GM12878 (cell line): ENCODE results near the gene BEST4. TPM values are rescaled to one million over a fixed set of nuclear protein-coding genes. Genes with fewer than 3 reads are reported as not detected.
A peak's percentile ranks its signal among the peaks of the same experiment; 100 is the strongest.

Experiments
- CHD1 ChIP-seq: IDR thresholded peaks from 2 replicates; pipeline ENCODE4 v1.6.1; 2012; ENCODE audit warnings: low read depth, low read length, improper control_type of control experiment
- DPF2 ChIP-seq: fragments of 450-650 bp; IDR thresholded peaks from 2 replicates; pipeline ENCODE4 v1.6.1; 2017; ENCODE audit warnings: mild to moderate bottlenecking
- E2F4 ChIP-seq: IDR thresholded peaks from 2 replicates; pipeline ENCODE4 v1.6.1; 2012; ENCODE audit warnings: low read depth, low read length, improper control_type of control experiment
- EGR1 ChIP-seq, 2 experiments: IDR thresholded peaks; 1 replicate in 1 of 2; 2 replicates in 1 of 2; pipeline ENCODE4 v1.6.1; 2011 to 2012; ENCODE audit warnings: low read depth in 2 of 2, low read length in 2 of 2, borderline replicate concordance in 1 of 2, mild to moderate bottlenecking in 1 of 2, moderate library complexity in 1 of 2
- ETV6 ChIP-seq, 2 experiments: fragments of 450-650 bp in 1 of 2; IDR thresholded peaks in 1 of 2; conservative IDR thresholded peaks in 1 of 2; 2 replicates each; pipeline ENCODE4 v1.6.1; 2014; ENCODE audit warnings: antibody characterized with exemption in 1 of 2, borderline replicate concordance in 1 of 2, low read depth in 1 of 2, mild to moderate bottlenecking in 1 of 2, moderate library complexity in 1 of 2
- FOS ChIP-seq: IDR thresholded peaks from 3 replicates; pipeline ENCODE4 v1.6.1; 2011; ENCODE audit warnings: borderline replicate concordance; ENCODE audit not compliant: insufficient read length; ENCODE audit errors: extremely low read depth
- IKZF2 ChIP-seq, 2 experiments: fragments of 450-650 bp; IDR thresholded peaks; 2 replicates each; pipeline ENCODE4 v1.6.1; 2017; ENCODE audit warnings: mild to moderate bottlenecking in 2 of 2, moderate library complexity in 2 of 2
- KDM1A ChIP-seq: fragments of 200-600 bp; sonication (generic); IDR thresholded peaks from 2 replicates; pipeline ENCODE4 v1.6.1; 2016; ENCODE audit warnings: borderline replicate concordance
- LARP7 ChIP-seq: fragments of 450-650 bp; IDR thresholded peaks from 2 replicates; pipeline ENCODE4 v1.6.1; 2017; ENCODE audit warnings: mild to moderate bottlenecking
- MAX ChIP-seq: IDR thresholded peaks from 2 replicates; pipeline ENCODE4 v1.6.1; 2012; ENCODE audit warnings: low read depth, low read length, improper control_type of control experiment
- NR2C1 ChIP-seq: fragments of 450-650 bp; IDR thresholded peaks from 2 replicates; pipeline ENCODE4 v1.6.1; 2017; ENCODE audit warnings: antibody characterized with exemption, mild to moderate bottlenecking, moderate library complexity
- PAX5 ChIP-seq: IDR thresholded peaks from 2 replicates; pipeline ENCODE4 v1.6.1; 2011; ENCODE audit warnings: low read depth, low read length, borderline replicate concordance
- PBX3 ChIP-seq: IDR thresholded peaks from 2 replicates; pipeline ENCODE4 v1.6.1; 2011; ENCODE audit warnings: mild to moderate bottlenecking, low read depth, low read length, moderate library complexity; ENCODE audit not compliant: insufficient replicate concordance
- POLR2AphosphoS5 ChIP-seq: IDR thresholded peaks from 2 replicates; pipeline ENCODE4 v1.6.1; 2011; ENCODE audit warnings: mild to moderate bottlenecking, low read length, inconsistent platforms
- POU2F2 ChIP-seq: IDR thresholded peaks from 3 replicates; pipeline ENCODE4 v1.6.1; 2011; ENCODE audit warnings: low read depth, mild to moderate bottlenecking, low read length, borderline replicate concordance
- RBBP5 ChIP-seq: fragments of 200-600 bp; sonication (generic); conservative IDR thresholded peaks from 2 replicates; pipeline ENCODE4 v1.6.1; 2016
- SKIL ChIP-seq: fragments of 450-650 bp; IDR thresholded peaks from 2 replicates; pipeline ENCODE4 v1.6.1; 2017; ENCODE audit warnings: mild to moderate bottlenecking, low read depth, inconsistent platforms; ENCODE audit not compliant: poor library complexity, severe bottlenecking
- SMAD1 ChIP-seq: fragments of 450-650 bp; IDR thresholded peaks from 2 replicates; pipeline ENCODE4 v1.6.1; 2018; ENCODE audit warnings: mild to moderate bottlenecking, low read depth; ENCODE audit not compliant: partially characterized antibody
- SMAD5 ChIP-seq: IDR thresholded peaks from 2 replicates; pipeline ENCODE4 v1.6.1; 2016; ENCODE audit warnings: antibody characterized with exemption, low read depth
- WRNIP1 ChIP-seq: IDR thresholded peaks from 2 replicates; pipeline ENCODE4 v1.6.1; 2011; ENCODE audit warnings: low read depth, low read length, improper control_type of control experiment, borderline replicate concordance
- ZNF687 ChIP-seq: fragments of 450-650 bp; IDR thresholded peaks from 2 replicates; pipeline ENCODE4 v1.6.1; 2017; ENCODE audit warnings: mild to moderate bottlenecking, moderate library complexity
- polyA plus RNA-seq, 11 experiments: library from polyadenylated mRNA; depleted of rRNA in 4 of 11; unstranded in 6 of 11; stranded (reverse) in 5 of 11; fragments of >200 nt; fragmentation: Nextera tagmentation in 4 of 11; fragmentation: Illumina TruSeq in 1 of 11; extraction: Ambion mirVana in 4 of 11; extraction: Trizol in 1 of 11; gene quantifications; 1 replicate in 1 of 11; 2 replicates in 10 of 11; pipeline versions ENCODE4 v1.2.1 to v1.2.3, GENCODE V29; 2011 to 2016; ENCODE audit warnings: inconsistent platforms in 2 of 11, missing spikeins in 2 of 11, low read depth in 1 of 11
- total RNA-seq, 4 experiments: library from RNA; depleted of rRNA in 3 of 4; stranded (reverse); fragments of >200 nt in 3 of 4; fragmentation: Illumina TruSeq in 1 of 4; extraction: Trizol in 1 of 4; gene quantifications; 2 replicates each; pipeline versions ENCODE4 v1.2.1 to v1.2.3, GENCODE V29; 2013 to 2021

The BEST4 gene
- total and polyA plus RNA-seq, 10 of the 15 experiments (the other 5 are each of a cell fraction or from before 2014, with no cell fraction given) = 0.06 to 1.3 (median 0.42) TPM

GRCh38 chr1:44807364-44808062 is 19.5 kb upstream of the BEST4 start (continued):
- TF ChIP-seq ZNF687 (peak; percentile 97), SMAD5 (no peak), POLR2AphosphoS5 (no peak; the same call in 1 of the 2 replicates), KDM1A (no peak), DPF2 (peak; percentile 87), ETV6 (conservative IDR thresholded peaks at IDR 0.05 in 1 of 2, IDR thresholded peaks at IDR 0.05 in 1 of 2; ENCODE audit: borderline replicate concordance in 1 of 2, low read depth in 1 of 2) (peak in 1 of 2 experiments; percentile 66; a peak in 2 of 4 replicates), POU2F2 (peak; percentile 10; the same call in 1 of the 3 replicates), NR2C1 (no peak), CHD1 (0 out of 2 replicates have a peak, but pooled peaks have one; percentile 54), SMAD1 (no peak), SKIL (peak; percentile 65), WRNIP1 (no peak), E2F4 (no peak), RBBP5 (no peak), IKZF2 (IDR thresholded peaks at IDR 0.05) (peak; percentile 48 to 52; a peak in 2 of 4 replicates), PBX3 (peak; percentile 20), FOS (no peak), LARP7 (peak; percentile 48; the same call in 1 of the 2 replicates), EGR1 (IDR thresholded peaks at IDR 0.05; ENCODE audit: borderline replicate concordance in 1 of 2, low read depth in 2 of 2, low read length in 2 of 2) (peak in 1 of 2 experiments; percentile 86; a peak in 2 of 3 replicates), PAX5 (0 out of 2 replicates have a peak, but pooled peaks have one; percentile 26), MAX (peak; percentile 61; the same call in 1 of the 2 replicates)
